NCI-H226 (cell line): ENCODE results near the gene SULT4A1.
A peak's percentile ranks its signal among the peaks of the same experiment; 100 is the strongest.
"Not testable (repeated sequence)": the region's sequence is repeated elsewhere in the genome, so short reads cannot be mapped to it uniquely, and the experiment has no call there.

Experiments
- DNase-seq: peaks from one replicate; pipeline ENCODE4 v3.0.0-alpha.2; 2015

Gene SULT4A1

GRCh38 chr22:43886231-43886630, 23.9 kb upstream of the SULT4A1 start:
- no peak for DNase-seq

GRCh38 chr22:43885786-43886185, 23.5 kb upstream of the SULT4A1 start:
- DNase-seq, result no peak

- no peak for DNase-seq
Measured at GRCh38 chr22:43885319-43885671, 23.0 kb upstream of the SULT4A1 start.

GRCh38 chr22:43884600-43885318, 22.4 kb upstream of the SULT4A1 start:
- no peak for DNase-seq

- DNase-seq, result no peak
Measured at GRCh38 chr22:43883719-43884415, 21.6 kb upstream of the SULT4A1 start.

GRCh38 chr22:43883012-43883661, 20.8 kb upstream of the SULT4A1 start:
- peak; percentile 52 for DNase-seq

GRCh38 chr22:43882122-43882767, 19.9 kb upstream of the SULT4A1 start:
- DNase-seq, result no peak

- no peak for DNase-seq
Measured at GRCh38 chr22:43881091-43882061, 19.1 kb upstream of the SULT4A1 start.

GRCh38 chr22:43880541-43880991, 18.3 kb upstream of the SULT4A1 start:
- no peak for DNase-seq

- DNase-seq, result no peak
Measured at GRCh38 chr22:43879901-43880540, 17.7 kb upstream of the SULT4A1 start.

- DNase-seq, result no peak
Measured at GRCh38 chr22:43878831-43879550, 16.7 kb upstream of the SULT4A1 start.

GRCh38 chr22:43878079-43878795, 15.9 kb upstream of the SULT4A1 start:
- no peak for DNase-seq

GRCh38 chr22:43876866-43877509, 14.7 kb upstream of the SULT4A1 start:
- DNase-seq, result no peak

GRCh38 chr22:43869799-43870198, 7.5 kb upstream of the SULT4A1 start:
- DNase-seq, result no peak

- not testable (repeated sequence) for DNase-seq
Measured at GRCh38 chr22:43869001-43869400, 6.7 kb upstream of the SULT4A1 start.

GRCh38 chr22:43867839-43868635, 5.7 kb upstream of the SULT4A1 start:
- DNase-seq, result no peak

- no peak for DNase-seq
Measured at GRCh38 chr22:43862882-43863202, 529 bp upstream of the SULT4A1 start.

GRCh38 chr22:43861529-43861928, 784 bp downstream of the SULT4A1 start:
- no peak for DNase-seq

- DNase-seq, result no peak
Measured at GRCh38 chr22:43860831-43861230, 1.5 kb downstream of the SULT4A1 start.
